Chondrocyte (in vitro differentiated cells): ENCODE measurements around the gene VANGL2. TPM values are rescaled to one million over a fixed set of nuclear protein-coding genes. Genes with fewer than 3 reads are reported as not detected.

Source experiments
- DNase-seq: peaks from one replicate; pipeline ENCODE4 v3.0.0; 2021; ENCODE audit warnings: mixed read lengths, low spot score
- H3K27ac Mint-ChIP-seq: one replicate; pipeline ENCODE4 v1.8.0; 2021; ENCODE audit warnings: mild to moderate bottlenecking, moderate library complexity, mixed read lengths; ENCODE audit not compliant: unreplicated experiment
- H3K27me3 Mint-ChIP-seq: 2 replicates; pipeline ENCODE4 v1.8.0; 2021; ENCODE audit warnings: low read depth, mixed read lengths
- H3K36me3 Mint-ChIP-seq: 2 replicates; pipeline ENCODE4 v1.8.0; 2021; ENCODE audit warnings: low read depth, mixed read lengths
- H3K4me1 Mint-ChIP-seq: 2 replicates; pipeline ENCODE4 v1.8.0; 2021; ENCODE audit warnings: low read depth, mild to moderate bottlenecking, mixed read lengths
- H3K4me3 Mint-ChIP-seq: one replicate; pipeline ENCODE4 v1.8.0; 2021; ENCODE audit warnings: mild to moderate bottlenecking, moderate library complexity, mixed read lengths; ENCODE audit not compliant: unreplicated experiment
- H3K9me3 Mint-ChIP-seq: 2 replicates; pipeline ENCODE4 v1.8.0; 2021; ENCODE audit warnings: low read depth, mixed read lengths
- total RNA-seq: library from RNA; stranded (reverse); gene quantifications from 3 replicates; pipeline ENCODE4 v1.2.1, GENCODE V29; 2021
- TF ChIP-seq, protein P1 (sequence below): fragments of 200-600 bp; sonication (generic); IDR thresholded peaks from 2 replicates; pipeline ENCODE4 v1.5.0; 2021; ENCODE audit warnings: antibody characterized with exemption, mild to moderate bottlenecking, moderate library complexity

Gene VANGL2
- total RNA-seq, 1 donor from 2014 or later, result 11.3 TPM

DNA sequence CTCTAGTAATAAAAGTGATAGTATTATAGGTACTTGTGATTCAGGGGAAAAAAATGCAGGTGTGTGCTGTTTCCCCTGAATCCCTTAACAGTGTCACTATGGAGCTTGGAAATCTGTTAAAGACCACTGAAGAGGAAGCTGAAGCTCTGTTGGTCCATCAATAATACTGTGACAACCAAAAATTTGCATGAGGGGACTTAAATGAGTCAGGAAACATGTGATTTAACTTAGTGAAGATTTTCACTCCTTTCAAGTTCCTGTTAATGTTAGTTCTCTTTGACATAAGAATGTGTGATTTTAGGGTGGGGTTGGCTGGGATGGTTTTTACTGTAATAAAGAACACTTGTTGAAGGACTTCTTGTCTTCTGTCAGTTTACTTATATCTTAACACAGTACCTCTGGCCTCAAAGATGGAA is 32.0 kb downstream of the VANGL2 start:
- peaks cover 7% of the 10 kb centered on the region for H3K36me3 Mint-ChIP-seq

DNA sequence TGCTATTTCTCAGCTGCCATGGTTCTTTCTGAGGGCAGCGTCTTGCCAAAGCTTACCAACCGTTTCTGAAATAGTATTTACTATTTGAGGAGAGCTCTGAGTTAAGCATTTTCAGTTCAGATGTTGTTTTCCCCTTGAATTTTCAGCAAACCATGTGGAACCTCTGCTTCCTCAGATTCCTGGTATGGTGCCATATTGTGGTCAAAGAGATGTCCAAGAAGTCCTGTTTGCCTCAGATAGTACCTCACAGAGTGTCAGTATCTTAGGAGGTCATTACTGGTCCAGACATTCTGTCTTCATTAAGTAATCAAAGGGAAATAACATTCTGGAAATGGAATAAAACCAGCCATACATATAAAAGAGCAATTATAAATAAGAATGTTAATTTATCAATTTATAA is 36.6 kb downstream of the VANGL2 start:
- Mint-ChIP-seq H3K36me3 (peaks cover 1% of the 10 kb centered on the region), H3K27ac (no peak overlapping the region), H3K4me3 (no peak overlapping the region), H3K4me1 (no peaks in the 10 kb centered on the region), H3K27me3 (peaks cover 31% of the 10 kb centered on the region), H3K9me3 (no peaks in the 10 kb centered on the region)
- TF ChIP-seq, protein P1, sequence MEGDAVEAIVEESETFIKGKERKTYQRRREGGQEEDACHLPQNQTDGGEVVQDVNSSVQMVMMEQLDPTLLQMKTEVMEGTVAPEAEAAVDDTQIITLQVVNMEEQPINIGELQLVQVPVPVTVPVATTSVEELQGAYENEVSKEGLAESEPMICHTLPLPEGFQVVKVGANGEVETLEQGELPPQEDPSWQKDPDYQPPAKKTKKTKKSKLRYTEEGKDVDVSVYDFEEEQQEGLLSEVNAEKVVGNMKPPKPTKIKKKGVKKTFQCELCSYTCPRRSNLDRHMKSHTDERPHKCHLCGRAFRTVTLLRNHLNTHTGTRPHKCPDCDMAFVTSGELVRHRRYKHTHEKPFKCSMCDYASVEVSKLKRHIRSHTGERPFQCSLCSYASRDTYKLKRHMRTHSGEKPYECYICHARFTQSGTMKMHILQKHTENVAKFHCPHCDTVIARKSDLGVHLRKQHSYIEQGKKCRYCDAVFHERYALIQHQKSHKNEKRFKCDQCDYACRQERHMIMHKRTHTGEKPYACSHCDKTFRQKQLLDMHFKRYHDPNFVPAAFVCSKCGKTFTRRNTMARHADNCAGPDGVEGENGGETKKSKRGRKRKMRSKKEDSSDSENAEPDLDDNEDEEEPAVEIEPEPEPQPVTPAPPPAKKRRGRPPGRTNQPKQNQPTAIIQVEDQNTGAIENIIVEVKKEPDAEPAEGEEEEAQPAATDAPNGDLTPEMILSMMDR, result no peak
- DNase-seq, result no peak

More for the DNA sequence above, 32.0 kb downstream of the VANGL2 start:
- H3K27ac Mint-ChIP-seq, result no peak overlapping the region
- DNase-seq, result no peak
- H3K4me3 Mint-ChIP-seq, result no peak overlapping the region
- TF ChIP-seq, protein P1, result no peak
- peaks cover 3% of the 10 kb centered on the region for H3K4me1 Mint-ChIP-seq
- no peaks in the 10 kb centered on the region for H3K9me3 Mint-ChIP-seq
- H3K27me3 Mint-ChIP-seq, result peaks cover 24% of the 10 kb centered on the region

DNA sequence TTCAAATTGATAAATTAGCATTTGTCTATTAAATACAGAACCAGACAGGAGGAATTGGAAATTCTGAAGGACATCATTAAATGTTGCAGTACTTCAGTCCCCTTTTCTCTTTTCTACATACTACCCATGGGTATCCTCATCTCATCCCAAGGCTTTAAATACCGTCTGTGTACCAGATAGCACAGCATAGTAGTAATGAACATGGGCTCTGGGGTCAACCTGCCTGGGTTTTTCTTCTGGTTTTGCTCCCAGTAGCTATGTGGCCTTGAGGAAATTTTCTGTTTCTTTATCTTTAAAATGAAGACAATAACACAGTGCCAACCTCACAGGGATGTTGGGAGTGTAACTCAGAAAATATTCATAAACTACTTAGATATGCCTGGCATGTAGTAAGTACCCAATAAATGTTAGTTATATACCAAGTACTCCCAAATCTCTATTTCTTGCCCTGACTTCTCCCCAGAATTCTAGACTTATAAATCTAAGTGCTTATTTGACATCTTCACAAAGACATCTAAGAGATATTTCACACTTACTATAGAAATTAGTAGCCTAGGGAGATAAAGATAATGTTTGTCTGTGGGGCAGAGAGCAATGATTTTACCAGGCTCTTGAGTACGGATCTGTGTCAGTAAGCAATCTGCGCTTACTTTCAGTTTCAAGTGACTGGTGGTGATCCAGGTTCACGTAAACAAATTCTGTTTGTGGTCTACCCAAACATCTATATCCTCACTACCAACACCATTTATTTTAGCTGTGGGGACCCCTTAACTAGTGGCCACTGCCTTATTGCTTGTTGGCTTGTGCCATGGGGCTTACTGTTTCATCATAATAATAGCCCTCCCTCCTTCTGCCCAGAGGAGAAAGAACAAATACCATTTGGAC is 37.3 kb downstream of the VANGL2 start:
- Mint-ChIP-seq H3K4me3 (no peak overlapping the region), H3K36me3 (peaks cover 1% of the 10 kb centered on the region), H3K4me1 (no peaks in the 10 kb centered on the region), H3K27ac (no peak overlapping the region), H3K27me3 (peaks cover 31% of the 10 kb centered on the region), H3K9me3 (no peaks in the 10 kb centered on the region)
- TF ChIP-seq, protein P1, result no peak
- DNase-seq, result no peak

DNA sequence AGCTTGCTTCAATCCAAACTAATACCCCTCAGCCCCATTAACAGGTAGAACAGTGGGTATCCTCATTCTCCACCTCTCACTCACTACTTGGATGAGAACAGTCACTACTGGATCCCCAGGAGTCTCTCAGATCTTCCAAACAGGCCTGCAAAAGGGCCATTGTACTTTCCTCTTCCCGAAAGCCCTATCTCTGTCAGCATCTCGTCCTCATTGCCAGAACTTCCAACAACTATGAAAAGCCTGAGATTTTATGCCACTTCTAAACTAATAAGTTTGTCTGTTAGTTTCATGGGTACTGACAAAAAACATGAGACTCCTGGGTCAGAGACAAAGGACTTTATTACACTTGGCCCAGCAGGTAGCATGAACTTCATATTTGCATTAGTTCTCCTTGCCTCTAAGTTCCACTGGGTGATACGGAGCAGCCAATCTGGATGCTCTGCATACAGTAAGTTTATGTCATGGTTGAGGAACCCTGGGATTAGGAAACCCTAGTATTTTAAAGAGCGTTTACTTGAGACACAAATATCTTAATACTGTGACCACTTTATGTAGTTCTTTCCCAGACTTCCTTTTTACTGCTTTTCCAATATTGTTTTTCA is 38.1 kb downstream of the VANGL2 start:
- H3K4me3 Mint-ChIP-seq, result no peak overlapping the region
- TF ChIP-seq, protein P1, result no peak
- H3K9me3 Mint-ChIP-seq, result no peaks in the 10 kb centered on the region
- H3K4me1 Mint-ChIP-seq, result no peaks in the 10 kb centered on the region
- H3K27ac Mint-ChIP-seq, result no peak overlapping the region
- peaks cover 1% of the 10 kb centered on the region for H3K36me3 Mint-ChIP-seq
- H3K27me3 Mint-ChIP-seq, result peaks cover 30% of the 10 kb centered on the region
- no peak for DNase-seq

DNA sequence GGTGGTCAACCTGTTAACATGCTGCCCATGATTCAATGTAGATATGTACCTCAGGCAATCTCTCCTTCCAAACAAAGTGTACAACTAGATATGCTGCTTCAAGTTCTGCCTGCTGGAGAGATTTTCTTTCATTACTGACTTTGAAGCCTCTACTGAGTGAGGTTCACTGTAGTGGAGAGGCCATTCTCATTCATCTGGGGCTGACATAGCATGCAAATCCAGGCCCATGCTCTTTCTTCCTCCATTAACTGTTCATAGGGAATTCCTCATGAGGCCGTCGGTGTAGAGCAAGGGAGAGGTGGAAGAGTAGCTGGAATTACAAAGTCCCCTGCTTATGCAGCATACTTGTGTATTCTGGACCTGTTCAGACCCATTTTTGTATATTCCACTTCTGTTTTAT is 38.6 kb downstream of the VANGL2 start:
- Mint-ChIP-seq H3K27ac (no peak overlapping the region), H3K36me3 (peaks cover 1% of the 10 kb centered on the region), H3K4me3 (no peak overlapping the region), H3K4me1 (no peaks in the 10 kb centered on the region), H3K9me3 (no peaks in the 10 kb centered on the region), H3K27me3 (peaks cover 32% of the 10 kb centered on the region)
- TF ChIP-seq, protein P1, result no peak
- no peak for DNase-seq
